RWPE2 (cell line): Measurements from ENCODE around the gene SOX3.

Experiments
- ATAC-seq: fragments of 200-7000 bp; cut with Tn5 transposase; 3 replicates; pipeline ENCODE4 v1.9.1; 2021; ENCODE audit warnings: low read depth
- DNase-seq: peaks from one replicate; pipeline ENCODE4 v3.0.0-alpha.2; 2020; ENCODE audit warnings: low spot score
- H3K27ac ChIP-seq: fragments of 450-650 bp; 2 replicates; pipeline ENCODE4 v1.5.1; 2017; ENCODE audit warnings: mild to moderate bottlenecking; ENCODE audit not compliant: poor library complexity, severe bottlenecking
- H3K27me3 ChIP-seq: fragments of 250-450 bp; sonication (Bioruptor Pico); 2 replicates; pipeline ENCODE4 v1.5.1; 2021; ENCODE audit warnings: mild to moderate bottlenecking, moderate library complexity; ENCODE audit not compliant: insufficient read depth, poor library complexity, severe bottlenecking
- H3K36me3 ChIP-seq: fragments of 250-450 bp; sonication (Bioruptor Pico); 2 replicates; pipeline ENCODE4 v1.5.1; 2020; ENCODE audit warnings: low read depth, mild to moderate bottlenecking, moderate library complexity
- H3K4me1 ChIP-seq: fragments of 250-450 bp; sonication (Bioruptor Pico); 2 replicates; pipeline ENCODE4 v1.5.1; 2021; ENCODE audit warnings: mild to moderate bottlenecking, moderate library complexity; ENCODE audit not compliant: insufficient read depth, poor library complexity, severe bottlenecking
- H3K4me3 ChIP-seq: fragments of 250-450 bp; sonication (Bioruptor Pico); 2 replicates; pipeline ENCODE4 v1.5.1; 2021; ENCODE audit warnings: mild to moderate bottlenecking, moderate library complexity; ENCODE audit not compliant: severe bottlenecking
- H3K9me3 ChIP-seq: fragments of 250-450 bp; sonication (Bioruptor Pico); 2 replicates; pipeline ENCODE4 v1.5.1; 2021; ENCODE audit warnings: mild to moderate bottlenecking, moderate library complexity; ENCODE audit not compliant: severe bottlenecking
- TF ChIP-seq, protein P1 (sequence below): fragments of 450-650 bp; IDR thresholded peaks from one replicate; pipeline ENCODE4 v1.5.1; 2017; ENCODE audit warnings: mild to moderate bottlenecking, moderate library complexity; ENCODE audit not compliant: poor library complexity, severe bottlenecking

Gene SOX3

DNA sequence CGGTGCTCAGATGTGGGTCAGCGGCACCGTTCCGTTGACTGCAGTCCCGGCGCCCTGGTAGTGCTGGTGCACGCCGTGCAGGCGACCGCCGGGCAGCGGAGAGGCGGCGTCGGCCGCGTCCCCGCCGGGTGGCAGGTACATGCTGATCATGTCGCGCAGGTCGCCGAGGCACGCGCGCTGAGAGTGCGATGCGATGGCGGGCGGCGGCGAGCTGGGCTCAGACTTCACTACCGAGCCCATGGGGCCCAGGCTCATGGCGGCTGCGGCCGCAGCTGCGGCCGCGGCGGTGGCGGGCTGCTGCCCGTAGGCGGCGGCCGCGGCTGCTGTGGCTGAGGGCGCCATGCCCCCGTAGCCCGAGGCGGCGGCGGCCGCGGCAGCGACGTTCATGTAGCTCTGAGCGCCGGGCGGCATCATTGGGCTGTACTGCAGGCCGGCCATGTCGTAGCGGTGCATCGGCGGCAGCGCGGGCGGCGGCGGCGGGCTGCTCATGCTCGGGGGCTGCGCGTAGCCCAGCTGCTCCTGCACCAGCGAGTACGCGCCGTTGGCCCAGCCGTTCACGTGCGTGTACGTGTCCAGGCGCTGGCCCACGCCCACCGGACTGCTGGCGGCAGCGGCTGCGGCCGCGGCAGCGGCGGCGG, 1.0 kb downstream of the SOX3 start:
- H3K4me3 ChIP-seq, result peak overlapping the region; percentile 12
- H3K9me3 ChIP-seq, result no peaks in the 10 kb centered on the region
- H3K36me3 ChIP-seq, result no peaks in the 10 kb centered on the region
- no peaks in the 10 kb centered on the region for H3K4me1 ChIP-seq
- TF ChIP-seq, protein P1, sequence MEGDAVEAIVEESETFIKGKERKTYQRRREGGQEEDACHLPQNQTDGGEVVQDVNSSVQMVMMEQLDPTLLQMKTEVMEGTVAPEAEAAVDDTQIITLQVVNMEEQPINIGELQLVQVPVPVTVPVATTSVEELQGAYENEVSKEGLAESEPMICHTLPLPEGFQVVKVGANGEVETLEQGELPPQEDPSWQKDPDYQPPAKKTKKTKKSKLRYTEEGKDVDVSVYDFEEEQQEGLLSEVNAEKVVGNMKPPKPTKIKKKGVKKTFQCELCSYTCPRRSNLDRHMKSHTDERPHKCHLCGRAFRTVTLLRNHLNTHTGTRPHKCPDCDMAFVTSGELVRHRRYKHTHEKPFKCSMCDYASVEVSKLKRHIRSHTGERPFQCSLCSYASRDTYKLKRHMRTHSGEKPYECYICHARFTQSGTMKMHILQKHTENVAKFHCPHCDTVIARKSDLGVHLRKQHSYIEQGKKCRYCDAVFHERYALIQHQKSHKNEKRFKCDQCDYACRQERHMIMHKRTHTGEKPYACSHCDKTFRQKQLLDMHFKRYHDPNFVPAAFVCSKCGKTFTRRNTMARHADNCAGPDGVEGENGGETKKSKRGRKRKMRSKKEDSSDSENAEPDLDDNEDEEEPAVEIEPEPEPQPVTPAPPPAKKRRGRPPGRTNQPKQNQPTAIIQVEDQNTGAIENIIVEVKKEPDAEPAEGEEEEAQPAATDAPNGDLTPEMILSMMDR, result no peak
- ATAC-seq, result peak; percentile 25
- H3K27ac ChIP-seq, result no peak overlapping the region
- peaks cover 72% of the 10 kb centered on the region for H3K27me3 ChIP-seq
- no peak for DNase-seq

- DNase-seq, result no peak
- ATAC-seq, result no peak
- peaks cover 68% of the 10 kb centered on the region for H3K27me3 ChIP-seq
Measured at GRCh38 chrX:140503238-140503601, 1.6 kb downstream of the SOX3 start.

DNA sequence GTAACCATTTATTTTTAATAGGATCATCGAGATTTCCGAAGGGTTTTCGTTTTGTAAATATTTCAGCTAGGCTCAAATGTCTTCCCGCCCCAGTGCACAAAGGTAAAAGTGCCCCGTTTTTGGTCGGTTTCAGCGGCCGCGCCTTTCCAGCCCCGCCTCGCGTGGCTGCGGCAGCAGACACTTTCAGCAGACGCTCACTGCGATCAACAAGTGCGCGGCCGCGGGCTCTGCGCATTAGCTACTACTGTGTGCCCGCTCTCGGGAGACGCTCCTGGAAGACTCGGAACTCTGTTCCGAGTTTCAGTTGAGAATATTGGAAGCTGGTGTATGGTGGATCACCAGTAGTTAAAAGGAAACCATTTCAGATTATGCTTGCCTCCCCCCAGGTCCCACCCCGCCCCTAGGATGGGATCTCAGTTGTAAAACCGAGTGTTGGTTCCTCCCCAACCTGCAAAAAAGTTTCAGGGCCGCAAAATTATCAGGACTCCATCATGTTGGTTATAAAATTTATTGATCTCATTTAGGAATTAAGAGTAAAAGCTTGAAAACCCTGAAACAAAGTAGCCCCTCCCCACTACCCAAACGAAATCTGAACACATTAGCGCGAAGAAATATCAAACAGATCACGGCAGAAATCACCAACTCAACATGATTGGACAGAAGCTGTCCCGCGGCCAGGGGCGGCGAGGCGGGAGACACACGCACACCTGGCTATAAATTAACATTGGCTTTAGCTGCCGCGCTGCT, 2.2 kb downstream of the SOX3 start:
- H3K4me1 ChIP-seq, result no peaks in the 10 kb centered on the region
- H3K4me3 ChIP-seq, result no peak overlapping the region
- ATAC-seq (no peak), DNase-seq (no peak)
- no peaks in the 10 kb centered on the region for H3K36me3 ChIP-seq
- H3K9me3 ChIP-seq, result no peaks in the 10 kb centered on the region
- no peak overlapping the region for H3K27ac ChIP-seq
- H3K27me3 ChIP-seq, result peaks cover 62% of the 10 kb centered on the region
- TF ChIP-seq, protein P1, result no peak

More at GRCh38 chrX:140503238-140503601, 1.6 kb downstream of the SOX3 start:
- no peaks in the 10 kb centered on the region for H3K9me3 ChIP-seq
- H3K36me3 ChIP-seq, result no peaks in the 10 kb centered on the region
- no peaks in the 10 kb centered on the region for H3K4me1 ChIP-seq
- H3K27ac ChIP-seq, result no peak overlapping the region
- TF ChIP-seq, protein P1, result no peak
- no peak overlapping the region for H3K4me3 ChIP-seq

GRCh38 chrX:140501940-140502468, 2.9 kb downstream of the SOX3 start:
- no peak overlapping the region for H3K27ac ChIP-seq
- no peak for DNase-seq
- H3K9me3 ChIP-seq, result no peaks in the 10 kb centered on the region
- H3K4me3 ChIP-seq, result no peak overlapping the region
- TF ChIP-seq, protein P1, result no peak
- no peak for ATAC-seq
- no peaks in the 10 kb centered on the region for H3K36me3 ChIP-seq
- H3K27me3 ChIP-seq, result peaks cover 56% of the 10 kb centered on the region
- no peaks in the 10 kb centered on the region for H3K4me1 ChIP-seq
